Body of pancreas (tissue), 4 donors: ENCODE results near the gene HAUS7. TPM values are rescaled to one million over a fixed set of nuclear protein-coding genes. Genes with fewer than 3 reads are reported as not detected.

ENCODE experiments used
- ATAC-seq: fragments of 150-250 bp; one replicate; pipeline ENCODE4 v1.9.1; 2016
- DNase-seq, 4 donors: peaks; one replicate each; pipeline ENCODE4 v3.0.0-alpha.2; 2019
- H3K27ac ChIP-seq, 4 donors: fragments of 200-600 bp; sonication (generic); 1 replicate in 3 of 4; 2 replicates in 1 of 4; pipeline versions ENCODE4 v1.5.1 to v1.6.1; 2016 to 2019; ENCODE audit warnings: mild to moderate bottlenecking in 1 of 4, mixed read lengths in 1 of 4, moderate library complexity in 1 of 4
- H3K27me3 ChIP-seq, 2 donors: fragments of 200-600 bp; sonication (generic); one replicate each; pipeline ENCODE4 v1.6.0; 2016; ENCODE audit warnings: mild to moderate bottlenecking in 1 of 2
- H3K36me3 ChIP-seq, 2 donors: fragments of 200-600 bp; sonication (generic); replicated peaks in 1 of 2; 2 replicates each; pipeline ENCODE4 v1.5.1; 2016; ENCODE audit warnings: low read depth in 2 of 2; ENCODE audit not compliant: insufficient read depth in 1 of 2
- H3K4me1 ChIP-seq: fragments of 200-600 bp; sonication (generic); one replicate; pipeline ENCODE4 v1.6.0; 2016
- H3K4me3 ChIP-seq, 2 donors: fragments of 200-600 bp; sonication (generic); 1 replicate in 1 of 2; 2 replicates in 1 of 2; pipeline ENCODE4 v1.5.1; 2016 to 2019
- H3K9me3 ChIP-seq, 3 donors: fragments of 200-600 bp; sonication (generic); 1 replicate in 2 of 3; 2 replicates in 1 of 3; pipeline ENCODE4 v1.5.1; 2016
- CTCF ChIP-seq, 7 experiments: fragments of 450-650 bp in 4 of 7; fragments of 200-600 bp in 3 of 7; sonication (generic) in 3 of 7; IDR thresholded peaks; one replicate each; pipeline ENCODE4 v1.5.1; 2016 to 2019; ENCODE audit warnings: antibody characterized with exemption in 7 of 7
- POLR2A ChIP-seq, 3 donors: fragments of 450-650 bp; IDR thresholded peaks; one replicate each; pipeline ENCODE4 v1.6.1; 2016; ENCODE audit warnings: antibody characterized with exemption in 3 of 3, mild to moderate bottlenecking in 2 of 3
- WGBS, 2 donors: methylation state at CpG; one replicate each; pipeline ENCODE4 v1.1.5; 2017; 5-methylcytosine and 5-hydroxymethylcytosine counted together
- intact Hi-C: fragments of 100-400 bp; cut with DNase I; formaldehyde crosslinking; loops from one replicate; pipeline ENCODE4 v1.15.1; 2023
- total RNA-seq, 2 donors: library from RNA; depleted of rRNA; stranded (reverse); fragments of >200 nt; gene quantifications; one replicate each; pipeline ENCODE4 v1.1.0, GENCODE V29; 2016

The HAUS7 gene
- total RNA-seq, 2 donors from 2014 or later, result 3.1 to 38.2 TPM

- intact Hi-C loops, result no loop called here
- H3K4me3 ChIP-seq, result no peak overlapping the region
- no peaks in the 10 kb centered on the region for H3K9me3 ChIP-seq
- 97% methylated on average over 14 of the region's 16 CpGs; no CpG with 5 or more reads in 1 of the 2 donors for WGBS, 2 donors
- no peak for DNase-seq
- TF ChIP-seq POLR2A (IDR thresholded peaks at IDR 0.05), result no peak
- TF ChIP-seq CTCF (IDR thresholded peaks at IDR 0.05), result no peak
- no peaks in the 10 kb centered on the region for H3K27me3 ChIP-seq
- no peak overlapping the region for H3K27ac ChIP-seq
- no peaks in the 10 kb centered on the region for H3K4me1 ChIP-seq
- no peak for ATAC-seq
- no peaks in the 10 kb centered on the region for H3K36me3 ChIP-seq
These were observed 15.3 kb downstream of the HAUS7 start for GRCh38 chrX:153454901-153455550.

GRCh38 chrX:153450949-153451277 lies 19.5 kb downstream of the HAUS7 start:
- ATAC-seq, result no peak
- Histone ChIP-seq H3K4me3 (no peak overlapping the region), H3K27me3 (no peaks in the 10 kb centered on the region), H3K9me3 (no peaks in the 10 kb centered on the region), H3K27ac (no peak overlapping the region), H3K4me1 (no peaks in the 10 kb centered on the region), H3K36me3 (no peaks in the 10 kb centered on the region)
- no peak for DNase-seq
- intact Hi-C loops, result no loop called here
- 84 to 88% methylated on average over 7 of the region's 8 CpGs for WGBS, 2 donors
- TF ChIP-seq POLR2A (IDR thresholded peaks at IDR 0.05) (no peak), CTCF (IDR thresholded peaks at IDR 0.05) (no peak)

GRCh38 chrX:153450114-153450948 lies 20.0 kb downstream of the HAUS7 start:
- ATAC-seq (no peak), DNase-seq (no peak)
- H3K4me1 ChIP-seq, result no peaks in the 10 kb centered on the region
- intact Hi-C loops, result no loop called here
- no peak overlapping the region for H3K4me3 ChIP-seq
- H3K9me3 ChIP-seq, result no peaks in the 10 kb centered on the region
- H3K27me3 ChIP-seq, result no peaks in the 10 kb centered on the region
- WGBS, 2 donors, result 93 to 100% methylated on average over 1 to 13 of the region's 26 CpGs
- TF ChIP-seq POLR2A (IDR thresholded peaks at IDR 0.05) (no peak), CTCF (IDR thresholded peaks at IDR 0.05) (no peak)
- no peaks in the 10 kb centered on the region for H3K36me3 ChIP-seq
- H3K27ac ChIP-seq, result no peak overlapping the region

- TF ChIP-seq CTCF (IDR thresholded peaks at IDR 0.05) (no peak), POLR2A (IDR thresholded peaks at IDR 0.05) (no peak)
- Histone ChIP-seq H3K9me3 (no peaks in the 10 kb centered on the region), H3K36me3 (no peaks in the 10 kb centered on the region), H3K27ac (no peak overlapping the region), H3K27me3 (no peaks in the 10 kb centered on the region), H3K4me1 (no peaks in the 10 kb centered on the region), H3K4me3 (no peak overlapping the region)
- WGBS, 2 donors, result 84 to 94% methylated on average over 6 to 8 of the region's 15 CpGs
- intact Hi-C loops, result no loop called here
- ATAC-seq (no peak), DNase-seq (no peak)
These were observed 20.8 kb downstream of the HAUS7 start for GRCh38 chrX:153449368-153450113.
